ENCODE data around the gene FAM50A.

FAM50A gene

DNA sequence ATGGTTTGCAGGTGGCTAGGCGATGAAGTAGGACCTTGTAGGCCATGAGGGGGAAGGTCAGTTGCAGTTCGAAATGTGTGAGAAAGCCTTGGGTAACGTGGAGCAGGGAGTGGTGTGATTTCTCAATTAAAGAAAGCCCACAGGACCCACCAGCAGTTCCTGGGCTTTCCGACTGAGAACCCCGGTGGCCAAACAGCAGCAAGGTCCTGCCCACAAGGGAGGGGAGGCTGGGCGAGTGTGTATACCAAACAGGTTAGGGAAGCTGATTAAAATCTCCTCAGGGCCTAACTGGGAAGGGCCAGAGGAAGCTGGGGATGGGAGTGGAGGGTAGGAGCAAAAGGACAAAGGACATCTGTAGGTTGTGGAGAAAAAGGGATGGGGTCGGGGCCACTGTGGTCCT lies 13.0 kb upstream of the FAM50A start:
- DNase-seq (ENCODE audit: low read depth): no peak
- TF ChIP-seq, protein P1, sequence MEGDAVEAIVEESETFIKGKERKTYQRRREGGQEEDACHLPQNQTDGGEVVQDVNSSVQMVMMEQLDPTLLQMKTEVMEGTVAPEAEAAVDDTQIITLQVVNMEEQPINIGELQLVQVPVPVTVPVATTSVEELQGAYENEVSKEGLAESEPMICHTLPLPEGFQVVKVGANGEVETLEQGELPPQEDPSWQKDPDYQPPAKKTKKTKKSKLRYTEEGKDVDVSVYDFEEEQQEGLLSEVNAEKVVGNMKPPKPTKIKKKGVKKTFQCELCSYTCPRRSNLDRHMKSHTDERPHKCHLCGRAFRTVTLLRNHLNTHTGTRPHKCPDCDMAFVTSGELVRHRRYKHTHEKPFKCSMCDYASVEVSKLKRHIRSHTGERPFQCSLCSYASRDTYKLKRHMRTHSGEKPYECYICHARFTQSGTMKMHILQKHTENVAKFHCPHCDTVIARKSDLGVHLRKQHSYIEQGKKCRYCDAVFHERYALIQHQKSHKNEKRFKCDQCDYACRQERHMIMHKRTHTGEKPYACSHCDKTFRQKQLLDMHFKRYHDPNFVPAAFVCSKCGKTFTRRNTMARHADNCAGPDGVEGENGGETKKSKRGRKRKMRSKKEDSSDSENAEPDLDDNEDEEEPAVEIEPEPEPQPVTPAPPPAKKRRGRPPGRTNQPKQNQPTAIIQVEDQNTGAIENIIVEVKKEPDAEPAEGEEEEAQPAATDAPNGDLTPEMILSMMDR (conservative IDR thresholded peaks at IDR 0.05; ENCODE audit: low read depth, low read length): no peak
- H3K4me3 ChIP-seq (ENCODE audit: low read depth, low read length): no peak overlapping the region

DNA sequence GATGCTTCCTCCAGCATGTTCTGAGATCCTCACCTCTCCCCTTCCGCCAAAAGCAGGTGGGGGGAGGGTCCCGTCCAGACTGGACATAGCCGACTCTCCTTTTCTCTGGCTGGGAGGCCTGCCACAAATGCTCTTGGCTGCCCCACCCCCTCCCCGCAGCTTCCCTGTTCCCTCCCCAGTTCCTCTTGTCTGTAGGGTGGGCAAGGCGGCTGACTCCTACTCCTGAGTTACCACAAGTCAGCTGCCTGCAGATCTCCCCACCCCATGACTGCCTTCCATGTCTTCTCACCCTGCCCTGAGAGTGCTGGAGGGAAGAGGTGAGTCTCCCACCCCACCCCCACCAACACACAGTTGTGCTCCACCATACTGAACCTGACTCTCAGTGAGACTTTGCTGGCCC lies 12.6 kb upstream of the FAM50A start:
- no peak for DNase-seq (ENCODE audit: low read depth)
- TF ChIP-seq, protein P1 (conservative IDR thresholded peaks at IDR 0.05; ENCODE audit: low read depth, low read length): no peak
- H3K4me3 ChIP-seq (ENCODE audit: low read depth, low read length): no peak overlapping the region

DNA sequence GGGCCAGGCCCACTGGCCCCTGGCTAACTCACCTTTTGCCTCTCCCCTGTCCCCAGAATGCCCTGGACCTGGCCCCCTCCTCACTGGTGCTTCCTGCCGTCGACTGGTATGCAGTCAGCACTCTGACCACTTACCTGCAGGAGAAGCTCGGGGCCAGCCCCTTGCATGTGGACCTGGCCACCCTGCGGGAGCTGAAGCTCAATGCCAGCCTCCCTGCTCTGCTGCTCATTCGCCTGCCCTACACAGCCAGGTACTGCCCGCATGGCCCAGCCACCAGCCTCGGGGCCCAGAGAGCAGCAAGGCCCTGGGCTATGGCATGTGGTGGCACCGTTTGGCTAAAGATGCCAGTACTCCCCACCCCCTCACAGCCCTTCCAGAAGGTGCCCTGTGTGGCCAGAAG lies 11.7 kb upstream of the FAM50A start:
- TF ChIP-seq, protein P1 (conservative IDR thresholded peaks at IDR 0.05; ENCODE audit: low read depth, low read length): no peak
- DNase-seq (ENCODE audit: low read depth): no peak
- no peak overlapping the region for H3K4me3 ChIP-seq (ENCODE audit: low read depth, low read length)

DNA sequence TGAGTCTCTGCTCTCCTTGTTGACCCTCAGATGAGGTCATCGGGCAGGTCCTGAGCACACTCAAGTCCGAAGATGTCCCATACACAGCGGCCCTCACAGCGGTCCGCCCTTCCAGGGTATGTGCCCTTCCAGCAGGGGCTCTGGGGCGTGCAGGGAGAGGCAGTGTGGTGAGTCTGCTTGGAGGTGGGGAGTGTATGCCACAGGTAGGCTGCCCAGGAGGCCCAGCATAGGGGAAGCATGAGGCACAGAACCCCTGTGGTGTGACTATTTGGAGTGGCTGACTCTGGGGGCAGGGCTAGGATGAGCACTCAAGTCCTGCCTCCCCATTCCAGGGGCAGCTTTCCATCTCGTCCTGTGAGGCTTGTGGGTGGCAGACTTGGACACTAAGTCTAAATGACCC lies 10.3 kb upstream of the FAM50A start:
- H3K4me3 ChIP-seq (ENCODE audit: low read depth, low read length): no peak overlapping the region
- TF ChIP-seq, protein P1 (conservative IDR thresholded peaks at IDR 0.05; ENCODE audit: low read depth, low read length): no peak

DNA sequence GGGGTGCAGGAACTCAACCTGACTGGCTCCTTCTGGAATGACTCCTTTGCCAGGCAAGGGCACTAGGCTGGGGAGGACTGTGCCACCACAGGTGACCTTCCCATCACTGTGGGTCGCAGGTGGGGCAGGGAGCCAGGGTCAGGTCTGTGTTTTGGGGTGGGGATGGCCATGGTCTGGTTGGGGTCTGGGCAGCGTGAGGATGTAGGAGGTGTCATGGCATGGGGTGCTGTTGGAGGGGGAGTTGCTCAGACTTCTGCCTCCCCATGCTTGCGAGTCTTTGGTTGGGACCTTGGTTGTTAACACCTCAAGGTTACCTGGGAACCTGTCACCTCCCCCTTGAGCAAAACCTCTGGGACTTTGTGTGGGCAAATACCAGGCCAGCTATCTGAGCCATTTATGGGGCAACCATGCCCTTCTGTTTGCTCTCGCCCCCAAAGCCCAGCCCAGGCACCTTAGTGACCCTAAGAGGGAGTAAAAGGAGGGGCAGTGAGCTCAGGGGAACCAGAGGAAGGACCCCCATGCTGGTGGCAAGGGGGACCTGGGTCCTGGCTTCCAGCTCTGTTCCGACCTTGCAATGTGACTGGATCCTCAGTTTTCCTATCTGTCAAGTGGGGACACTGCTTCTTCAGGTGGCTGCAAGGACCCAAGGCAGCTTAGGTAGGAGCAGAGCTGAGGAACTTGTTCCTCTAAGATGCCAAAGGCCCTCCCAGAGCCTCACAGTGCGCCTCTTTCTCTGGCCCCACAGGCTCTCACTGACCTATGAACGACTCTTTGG lies 9.4 kb upstream of the FAM50A start:
- TF ChIP-seq, protein P1 (conservative IDR thresholded peaks at IDR 0.05; ENCODE audit: low read depth, low read length): no peak
- no peak for DNase-seq (ENCODE audit: low read depth)
- H3K4me3 ChIP-seq (ENCODE audit: low read depth, low read length): no peak overlapping the region

More for the DNA sequence above, 10.3 kb upstream of the FAM50A start:
- DNase-seq (ENCODE audit: low read depth): no peak

DNA sequence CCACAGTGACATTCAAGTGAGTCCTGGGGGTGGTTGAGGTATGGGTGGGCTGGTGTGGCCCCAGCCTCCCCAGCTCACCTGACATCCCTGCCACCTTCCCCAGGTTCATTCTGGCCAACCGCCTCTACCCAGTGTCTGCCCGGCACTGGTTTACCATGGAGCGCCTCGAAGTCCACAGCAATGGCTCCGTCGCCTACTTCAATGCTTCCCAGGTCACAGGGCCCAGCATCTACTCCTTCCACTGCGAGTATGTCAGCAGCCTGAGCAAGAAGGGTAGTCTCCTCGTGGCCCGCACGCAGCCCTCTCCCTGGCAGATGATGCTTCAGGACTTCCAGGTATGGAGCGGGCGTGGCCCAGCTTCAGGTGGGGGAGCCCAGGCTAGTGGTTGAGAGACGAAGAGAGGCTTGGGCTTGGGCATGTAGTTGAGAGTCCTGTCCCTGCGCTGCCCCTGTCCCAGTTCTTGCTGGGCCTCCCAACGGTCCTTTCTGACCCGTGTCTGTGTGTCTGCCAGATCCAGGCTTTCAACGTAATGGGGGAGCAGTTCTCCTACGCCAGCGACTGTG lies 8.7 kb upstream of the FAM50A start:
- no peak overlapping the region for H3K4me3 ChIP-seq (ENCODE audit: low read depth, low read length)
- TF ChIP-seq, protein P1 (conservative IDR thresholded peaks at IDR 0.05; ENCODE audit: low read depth, low read length): no peak
- no peak for DNase-seq (ENCODE audit: low read depth)
